GM12864 (cell line): Measurements from ENCODE around the gene APOD.
"Not testable (repeated sequence)": the region's sequence is repeated elsewhere in the genome, so short reads cannot be mapped to it uniquely, and the experiment has no call there.

Experiments
- DNase-seq: peaks from one replicate; pipeline ENCODE4 v3.0.0-alpha.2; 2011; ENCODE audit warnings: low read depth
- H3K4me3 ChIP-seq: 2 replicates; pipeline ENCODE4 v1.5.1; 2011; ENCODE audit warnings: mild to moderate bottlenecking, low read depth, low read length, control low read depth
- CTCF ChIP-seq: IDR thresholded peaks from 2 replicates; pipeline ENCODE4 v1.5.1; 2011; ENCODE audit warnings: low read depth, mild to moderate bottlenecking, moderate library complexity, low read length, control low read depth, inconsistent platforms; ENCODE audit errors: missing control alignments

APOD gene

GRCh38 chr3:195621095-195621494 is 37.4 kb upstream of the APOD start:
- H3K4me3 ChIP-seq: not testable (repeated sequence)

GRCh38 chr3:195620476-195620875 is 36.7 kb upstream of the APOD start:
- not testable (repeated sequence) for H3K4me3 ChIP-seq, DNase-seq

More at GRCh38 chr3:195621095-195621494, 37.4 kb upstream of the APOD start:
- DNase-seq: not testable (repeated sequence)

- H3K4me3 ChIP-seq, DNase-seq: not testable (repeated sequence)
Measured at GRCh38 chr3:195619591-195620369, 36.0 kb upstream of the APOD start.

GRCh38 chr3:195617784-195618659 is 34.3 kb upstream of the APOD start:
- H3K4me3 ChIP-seq, DNase-seq: not testable (repeated sequence)

- DNase-seq, H3K4me3 ChIP-seq: not testable (repeated sequence)
Measured at GRCh38 chr3:195617134-195617533, 33.4 kb upstream of the APOD start.

- DNase-seq: no peak
- no peak overlapping the region for H3K4me3 ChIP-seq
- TF ChIP-seq CTCF: no peak
Measured at GRCh38 chr3:195616681-195617080, 32.9 kb upstream of the APOD start.

- DNase-seq, H3K4me3 ChIP-seq: not testable (repeated sequence)
Measured at GRCh38 chr3:195615952-195616537, 32.3 kb upstream of the APOD start.

GRCh38 chr3:195614672-195615504 is 31.1 kb upstream of the APOD start:
- not testable (repeated sequence) for DNase-seq, H3K4me3 ChIP-seq

- TF ChIP-seq CTCF: no peak
- H3K4me3 ChIP-seq: no peak overlapping the region
- no peak for DNase-seq
Measured at GRCh38 chr3:195613468-195614069, 29.8 kb upstream of the APOD start.

- no peak for DNase-seq
- H3K4me3 ChIP-seq: no peak overlapping the region
- TF ChIP-seq CTCF: no peak
Measured at GRCh38 chr3:195612075-195612800, 28.5 kb upstream of the APOD start.
